CD4-positive, alpha-beta T cell treated with Interleukin-12 subunit alpha and Interleukin-12 subunit beta, for 1 hour (primary cell): ENCODE results near the gene HS3ST4.
"Not testable (repeated sequence)": the region's sequence is repeated elsewhere in the genome, so short reads cannot be mapped to it uniquely, and the experiment has no call there.

Experiments
- DNase-seq: peaks from one replicate; pipeline ENCODE4 v3.0.0-alpha.2; 2020

Gene HS3ST4

GRCh38 chr16:26015776-26016175 lies 324.0 kb downstream of the HS3ST4 start:
- no peak for DNase-seq

GRCh38 chr16:26016989-26017388 lies 325.2 kb downstream of the HS3ST4 start:
- no peak for DNase-seq

DNA sequence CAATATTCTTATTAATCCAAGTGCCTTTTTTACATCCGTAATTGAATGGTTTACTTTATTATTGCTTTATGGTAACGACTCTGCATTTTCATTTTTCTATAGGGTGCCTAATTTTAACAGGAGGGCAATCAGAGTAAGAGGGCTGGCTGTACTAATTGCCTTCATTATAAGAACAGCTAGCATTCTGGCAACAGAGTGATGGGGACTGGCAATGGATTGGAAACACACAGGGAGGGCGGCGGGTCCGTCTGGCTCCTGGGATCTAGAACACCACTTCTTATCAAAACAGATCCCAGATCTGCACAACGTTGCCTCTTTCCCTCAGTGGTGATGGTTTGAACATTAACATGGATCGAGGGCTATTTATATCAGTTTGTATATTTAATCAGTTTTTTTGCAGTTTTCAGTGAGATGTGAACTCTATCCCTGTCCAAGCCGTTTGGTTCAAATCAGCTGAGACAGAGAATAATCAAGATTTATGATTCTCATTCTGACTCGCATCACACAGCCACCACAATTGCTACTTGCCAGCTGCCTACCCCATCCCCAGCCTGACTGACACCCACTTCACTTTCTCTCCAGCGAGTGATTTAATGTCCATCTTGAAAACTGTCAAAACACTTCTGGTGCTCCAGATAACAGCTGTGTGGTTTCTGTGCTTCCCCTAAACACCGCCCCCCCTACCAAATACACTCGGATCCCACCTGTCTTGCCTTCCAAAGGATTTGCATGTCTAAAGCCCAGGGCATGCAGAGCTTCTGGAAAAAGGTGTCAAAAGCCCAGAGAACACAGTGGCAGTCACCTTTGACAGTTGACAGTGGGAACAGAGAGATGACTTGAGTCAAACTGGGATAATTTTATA lies 327.9 kb downstream of the HS3ST4 start:
- no peak for DNase-seq

DNA sequence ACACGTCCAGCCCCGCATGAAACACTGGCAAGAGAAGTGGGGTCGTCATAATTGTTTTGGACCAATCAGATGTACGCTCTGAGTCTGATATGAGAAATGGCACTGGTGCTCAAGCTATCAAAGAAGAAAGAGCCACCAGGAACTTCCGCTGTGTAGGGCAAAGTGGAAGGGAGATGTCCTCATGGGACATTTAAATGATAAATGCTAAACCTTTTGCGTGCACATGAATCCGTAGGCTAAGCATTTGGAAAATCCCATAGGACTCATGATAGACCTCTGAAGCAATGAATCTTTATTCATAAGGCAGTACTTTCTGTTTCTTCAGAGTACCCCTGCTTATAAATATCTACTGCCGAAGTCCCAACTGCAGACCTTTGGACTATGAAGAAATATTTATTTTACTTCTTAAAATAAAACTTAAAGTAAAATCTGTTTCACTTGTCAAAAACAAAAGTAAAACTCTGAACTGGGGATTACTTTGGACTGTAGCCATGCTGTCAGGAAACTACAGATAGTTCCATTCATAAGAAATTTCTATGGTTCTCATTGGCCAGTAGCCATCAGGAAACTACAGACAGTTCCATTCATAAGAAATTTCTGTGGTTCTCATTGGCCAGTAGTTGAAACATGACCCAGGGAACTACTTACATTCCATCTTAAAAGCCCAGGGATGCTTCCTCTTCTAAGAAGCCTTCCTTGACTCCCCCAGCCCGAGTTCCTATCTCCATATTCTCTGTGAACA lies 335.1 kb downstream of the HS3ST4 start:
- DNase-seq, result no peak

DNA sequence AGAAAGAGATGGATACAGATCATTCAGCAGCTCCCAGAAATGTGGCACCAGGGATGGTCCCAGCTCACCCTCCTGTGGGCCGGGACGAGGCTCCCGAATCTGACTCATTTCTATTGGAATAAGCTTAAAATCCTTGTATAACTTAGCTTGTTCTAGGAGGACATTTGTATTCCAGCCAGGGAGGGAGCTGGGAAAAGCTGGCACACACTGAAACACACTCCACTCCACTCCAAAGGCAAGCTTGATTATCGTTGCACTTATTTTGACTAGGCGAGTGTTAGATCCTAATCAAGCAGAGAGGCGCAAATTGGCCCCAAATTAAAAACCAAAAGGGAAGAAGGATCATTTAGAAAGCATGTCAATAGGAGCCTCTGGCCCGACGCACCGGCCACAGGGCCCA lies 339.5 kb downstream of the HS3ST4 start:
- DNase-seq, result no peak

GRCh38 chr16:26032661-26033060 lies 340.9 kb downstream of the HS3ST4 start:
- DNase-seq, result not testable (repeated sequence)

DNA sequence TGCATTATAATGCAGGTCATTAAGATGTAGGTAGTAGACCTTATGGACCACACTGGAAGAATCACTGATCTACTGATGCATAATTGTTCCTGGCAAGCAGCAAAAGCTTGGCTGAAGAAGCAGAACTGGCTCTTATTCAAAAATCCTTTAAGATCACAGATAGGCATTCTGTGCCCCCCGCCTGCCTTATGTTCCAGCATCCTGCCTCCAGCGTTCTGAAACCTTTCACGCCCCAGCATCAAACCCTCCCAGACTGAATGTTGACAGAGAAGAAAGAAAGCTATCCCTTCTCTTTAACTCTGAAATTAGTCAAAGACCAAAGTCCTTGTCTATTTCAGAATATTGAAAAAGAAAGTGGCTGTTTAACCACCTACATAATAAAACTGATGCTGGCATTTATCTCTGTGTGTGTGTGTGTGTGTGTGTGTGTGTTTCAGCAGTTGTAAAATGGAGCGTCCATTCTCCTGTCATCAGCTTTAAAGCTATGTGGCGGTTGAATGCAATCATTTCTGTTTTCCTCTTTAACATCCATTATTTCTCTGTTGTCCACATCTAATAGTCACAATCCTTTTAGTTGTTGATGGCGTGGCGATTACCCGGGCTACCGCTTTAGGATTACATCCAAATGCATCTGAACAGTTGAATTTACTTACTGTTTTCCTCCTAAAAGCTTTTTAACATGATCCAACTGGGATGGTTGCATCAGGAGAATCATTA lies 350.4 kb downstream of the HS3ST4 start:
- no peak for DNase-seq

- no peak for DNase-seq
Measured at GRCh38 chr16:26050472-26050871, 358.7 kb downstream of the HS3ST4 start.

DNA sequence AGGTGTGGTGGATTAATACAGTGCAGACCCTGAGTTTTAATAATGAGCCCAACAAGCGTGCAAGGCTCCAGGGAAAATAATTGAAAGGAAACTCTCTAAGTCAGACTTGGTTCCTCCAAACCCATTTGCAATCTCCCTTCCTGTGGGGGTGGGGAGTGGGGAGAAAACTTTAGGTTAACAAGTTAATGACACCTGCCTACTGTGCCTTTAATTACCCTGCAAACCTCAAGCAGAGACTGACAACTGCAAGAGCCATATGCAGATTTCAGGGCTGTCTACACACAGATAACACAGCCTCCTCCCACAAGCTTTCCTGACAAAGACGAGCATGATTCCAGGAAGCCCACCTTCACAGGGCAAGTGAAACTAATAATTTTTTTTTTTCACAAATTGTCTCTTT lies 359.3 kb downstream of the HS3ST4 start:
- no peak for DNase-seq

DNA sequence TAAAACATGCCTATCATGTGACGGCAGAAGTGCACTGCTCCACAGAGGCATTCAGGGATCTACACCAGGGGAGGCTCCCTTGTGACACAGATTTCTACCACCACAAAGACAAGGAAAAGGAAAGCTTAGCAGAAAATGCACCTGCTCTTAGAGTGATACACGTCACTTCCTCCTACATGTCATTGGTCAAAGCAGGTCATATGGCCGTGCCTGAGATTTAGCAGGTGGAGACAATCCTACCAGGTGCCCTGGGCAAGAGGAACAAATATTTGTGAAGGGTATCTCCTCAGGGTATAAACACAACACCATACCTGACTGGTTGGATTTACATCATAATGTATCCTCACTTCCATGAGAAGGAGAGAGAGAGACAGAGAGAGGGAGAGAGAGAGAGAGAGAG lies 362.1 kb downstream of the HS3ST4 start:
- no peak for DNase-seq

DNA sequence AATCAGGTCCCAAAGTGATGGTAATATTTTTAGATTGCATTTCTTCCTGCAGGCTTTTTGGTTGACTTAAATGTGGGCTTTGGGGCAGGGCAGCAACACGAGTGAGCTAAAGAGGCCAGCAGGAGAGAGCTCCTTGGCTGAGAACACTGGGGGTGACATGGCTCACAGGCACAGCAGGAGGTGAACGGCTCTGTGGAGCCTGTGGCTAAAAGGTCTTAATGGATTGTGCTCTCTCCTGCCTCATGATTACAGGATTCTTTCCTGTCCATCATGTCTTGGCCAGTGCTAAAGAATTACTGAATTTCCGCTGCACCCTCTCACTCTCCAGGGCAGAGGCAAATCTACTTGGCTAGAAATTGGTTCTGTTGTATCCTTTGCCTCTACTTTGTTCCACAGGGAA lies 366.6 kb downstream of the HS3ST4 start:
- no peak for DNase-seq

DNA sequence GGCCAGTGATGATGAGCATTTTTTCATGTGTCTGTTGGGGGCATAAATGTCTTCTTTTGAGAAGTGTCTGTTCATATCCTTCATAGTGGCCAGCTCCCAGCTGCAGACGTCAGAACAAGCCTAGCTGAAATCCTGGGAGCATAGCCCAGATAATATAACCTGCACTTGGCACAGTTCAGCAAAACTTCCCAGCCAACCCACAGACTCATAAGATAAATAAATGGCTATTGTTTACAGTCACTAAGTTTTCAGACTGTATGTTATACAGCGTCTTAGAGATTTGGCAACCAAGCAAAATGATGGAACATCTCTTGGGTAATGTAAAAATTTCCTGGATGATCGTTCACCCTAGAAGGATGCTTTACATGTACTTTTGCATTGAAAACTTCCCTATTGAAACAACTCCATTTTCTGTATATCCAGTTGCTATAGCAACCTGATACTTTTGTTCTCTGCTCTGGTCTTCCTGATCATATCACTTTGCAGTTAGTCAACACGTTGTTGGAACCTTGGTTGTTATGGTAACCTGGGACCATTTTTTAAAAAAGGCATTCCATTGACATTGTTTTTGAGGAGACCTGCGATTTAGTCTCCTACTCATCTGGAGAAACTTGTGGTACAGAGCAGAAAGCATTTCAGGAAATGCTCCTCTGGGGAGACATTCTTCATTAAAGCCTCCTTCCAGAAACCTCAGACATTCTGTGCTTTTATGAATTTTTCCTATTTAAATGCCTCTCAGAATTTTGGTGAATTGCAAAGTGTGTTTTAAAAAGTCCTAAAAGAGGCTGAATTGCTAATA lies 378.7 kb downstream of the HS3ST4 start:
- no peak for DNase-seq

DNA sequence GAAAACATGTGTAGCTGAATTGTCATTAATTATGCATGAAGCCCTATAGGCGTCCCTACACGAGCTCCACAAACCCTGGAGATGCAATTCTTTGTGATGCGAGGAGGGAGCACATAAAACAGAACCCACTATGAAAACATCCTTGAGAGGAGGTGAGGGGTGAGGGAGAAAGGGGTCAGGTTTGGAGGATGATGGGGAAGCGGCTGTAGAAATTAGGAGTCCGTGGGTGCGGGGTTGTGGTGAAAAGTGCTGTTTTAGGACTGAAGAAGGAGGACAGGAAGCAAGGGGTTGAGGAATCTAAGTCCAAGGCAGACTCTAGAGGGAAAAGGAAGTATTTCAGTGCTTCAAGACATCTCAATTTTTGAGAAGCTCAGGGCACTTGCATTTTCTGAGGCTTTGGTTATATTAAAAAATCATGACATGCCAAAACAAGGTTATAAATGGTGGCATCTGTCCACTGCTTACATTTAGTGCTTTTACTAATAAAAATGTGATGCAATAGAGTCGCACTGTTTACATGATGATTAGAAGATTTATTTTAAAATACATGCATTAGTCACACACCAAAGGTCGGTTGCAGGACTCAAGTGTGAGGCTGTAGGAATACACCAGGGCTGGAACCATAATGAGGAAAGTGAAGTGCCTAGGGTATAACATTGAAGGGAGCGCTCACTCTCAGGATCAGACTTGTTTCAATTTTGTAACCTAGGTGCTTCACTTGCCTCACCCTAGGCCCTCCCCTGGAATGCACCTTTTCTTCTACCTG lies 379.5 kb downstream of the HS3ST4 start:
- DNase-seq, result no peak

GRCh38 chr16:26078716-26079355 lies 387.1 kb downstream of the HS3ST4 start:
- no peak for DNase-seq

DNA sequence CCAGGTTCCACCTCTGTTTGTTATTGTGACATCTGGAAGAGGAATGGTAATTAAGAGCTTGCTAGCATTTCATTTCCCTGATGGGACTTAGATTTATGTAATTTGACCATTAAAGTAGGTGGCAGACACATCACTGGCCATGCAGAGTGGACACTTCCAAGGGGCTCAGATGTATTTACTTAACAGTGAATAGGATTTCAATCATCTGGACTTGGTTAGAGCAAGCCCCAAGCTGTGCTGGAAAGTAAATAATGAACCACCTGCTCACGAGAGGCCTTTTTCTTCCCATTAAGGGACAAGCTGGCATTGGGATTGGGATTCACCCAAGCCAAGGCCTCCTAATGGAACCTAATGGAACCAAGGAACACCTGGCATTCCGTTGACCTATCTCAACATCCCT lies 395.3 kb downstream of the HS3ST4 start:
- DNase-seq, result no peak

DNA sequence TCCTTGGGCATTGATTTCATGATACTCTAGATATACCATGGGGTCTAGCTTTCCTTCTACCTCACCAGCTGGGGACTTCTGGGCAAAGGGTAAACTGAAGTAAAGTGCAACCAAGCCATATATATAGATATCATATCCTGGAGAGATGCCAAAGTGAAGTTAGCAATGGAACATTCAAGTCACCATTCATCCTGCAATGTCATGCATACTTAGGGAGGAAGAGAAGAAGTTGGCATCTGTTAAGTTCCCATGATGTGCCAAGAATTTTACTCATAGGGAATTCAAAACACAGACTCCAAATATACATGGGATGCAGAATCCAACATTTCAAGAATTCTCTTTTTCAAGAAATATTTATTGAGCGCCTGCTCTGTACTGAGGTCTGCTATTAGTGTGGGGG lies 399.8 kb downstream of the HS3ST4 start:
- DNase-seq, result no peak

DNA sequence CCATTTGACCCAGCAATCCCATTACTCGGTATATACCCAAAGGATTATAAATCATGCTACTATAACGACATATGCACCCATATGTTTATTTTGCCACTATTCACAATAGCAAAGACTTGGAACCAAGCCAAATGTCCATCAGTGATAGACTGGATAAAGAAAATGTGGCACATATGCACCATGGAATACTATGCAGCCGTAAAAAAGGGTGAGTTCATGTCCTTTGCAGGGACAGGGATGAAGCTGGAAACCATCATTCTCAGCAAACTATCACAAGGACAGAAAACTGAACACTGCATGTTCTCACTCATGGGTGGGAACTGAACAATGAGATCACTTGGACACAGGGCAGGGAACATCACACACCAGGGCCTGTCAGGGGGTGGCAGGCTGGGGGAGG lies 406.4 kb downstream of the HS3ST4 start:
- not testable (repeated sequence) for DNase-seq

GRCh38 chr16:26102369-26102768 lies 410.6 kb downstream of the HS3ST4 start:
- DNase-seq, result no peak

GRCh38 chr16:26108836-26109505 lies 417.2 kb downstream of the HS3ST4 start:
- DNase-seq, result no peak

DNA sequence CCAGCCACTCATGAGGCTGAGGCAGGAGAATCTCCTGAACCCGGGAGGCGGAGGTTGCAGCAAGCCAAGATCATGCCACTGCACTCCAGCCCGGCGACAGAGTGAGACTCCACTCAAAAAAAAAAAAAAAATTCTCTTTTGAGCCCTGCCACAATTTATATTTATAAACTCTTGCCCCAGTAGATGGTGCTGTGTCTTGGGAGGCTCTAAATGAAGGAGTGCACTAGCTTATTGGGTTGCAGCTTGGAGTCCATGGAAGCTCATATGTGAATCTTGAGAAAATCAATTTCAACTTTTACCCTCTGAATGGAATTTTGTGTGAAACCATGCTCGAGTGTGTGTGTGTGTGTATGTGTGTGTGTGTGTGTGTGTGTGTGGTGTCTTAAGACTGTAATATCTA lies 420.1 kb downstream of the HS3ST4 start:
- DNase-seq, result no peak

- DNase-seq, result no peak
Measured at GRCh38 chr16:26118575-26118974, 426.8 kb downstream of the HS3ST4 start.
